NCI-H2196 (cell line): Measurements from ENCODE around the gene CLP1.
A peak's percentile ranks its signal among the peaks of the same experiment; 100 is the strongest.
"Not testable (repeated sequence)": the region's sequence is repeated elsewhere in the genome, so short reads cannot be mapped to it uniquely, and the experiment has no call there.

Experiments
- DNase-seq: peaks from one replicate; lab custom pipeline; 2025; ENCODE audit not compliant: unreplicated experiment; lab: John Stamatoyannopoulos, UW

The CLP1 gene

GRCh38 chr11:57640068-57640800, 17.3 kb upstream of the CLP1 start:
- DNase-seq, result no peak

DNA sequence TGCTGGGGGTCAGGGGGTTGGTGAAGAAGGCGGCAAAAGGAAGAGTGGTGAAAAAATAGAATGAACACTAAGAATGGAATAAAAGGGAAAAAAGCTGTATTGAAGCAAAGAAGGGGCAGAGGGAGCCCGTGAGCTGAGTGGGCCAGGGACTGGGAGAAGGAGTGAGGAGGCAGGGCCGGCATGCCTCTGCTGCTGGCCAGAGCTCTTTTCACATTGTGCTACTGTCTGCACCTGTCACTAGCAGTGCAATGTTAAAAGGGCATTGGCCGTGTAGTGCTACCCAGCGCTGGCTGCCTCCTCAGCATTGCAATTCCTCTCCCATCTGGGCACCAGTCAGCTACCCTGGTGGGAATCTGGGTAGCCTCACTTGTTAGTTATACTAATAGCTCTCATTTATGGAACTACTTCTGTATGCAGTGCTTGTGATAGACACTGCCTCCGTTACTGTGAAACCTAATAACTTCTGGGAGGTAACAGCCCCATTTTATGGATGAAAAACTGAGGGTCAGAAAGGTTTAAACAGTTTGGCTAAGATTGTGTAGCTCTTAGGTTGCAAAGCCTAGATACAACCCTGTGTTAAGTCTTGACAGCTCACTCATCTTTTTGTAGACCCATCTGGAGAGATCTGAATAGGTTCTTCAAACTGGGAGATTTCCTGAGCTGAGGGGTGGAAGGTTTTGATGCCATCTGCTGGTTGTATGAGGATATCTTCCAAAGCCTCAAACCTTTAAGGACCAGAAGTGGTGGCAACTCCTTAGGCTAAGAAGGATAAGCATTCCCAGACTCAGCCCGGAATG, 16.4 kb upstream of the CLP1 start:
- DNase-seq, result peak; percentile 26

- DNase-seq, result no peak
Measured at GRCh38 chr11:57643802-57644201, 13.8 kb upstream of the CLP1 start.

- DNase-seq, result peak; percentile 85
Measured at GRCh38 chr11:57644748-57645688, 12.5 kb upstream of the CLP1 start.

DNA sequence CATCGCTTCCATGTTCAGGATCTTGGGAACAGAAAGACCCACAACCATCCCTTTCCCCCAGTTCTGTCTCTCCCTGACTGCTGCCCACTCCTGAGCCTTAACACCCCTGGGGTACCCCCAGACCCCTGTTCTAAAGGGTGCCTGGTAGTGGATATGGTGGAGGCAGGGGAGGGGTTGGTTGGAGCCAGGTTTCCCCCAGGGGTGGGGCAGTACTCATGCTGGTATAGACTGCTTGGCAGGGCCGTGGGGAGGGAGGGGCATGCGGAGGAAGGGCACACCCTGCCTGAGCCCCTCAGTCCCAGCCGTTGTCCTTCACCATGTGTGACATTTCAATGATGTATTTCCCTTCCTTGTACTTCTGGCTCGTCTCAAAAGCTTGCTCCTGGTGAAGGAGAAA, 11.9 kb upstream of the CLP1 start:
- no peak for DNase-seq

- DNase-seq, result no peak
Measured at GRCh38 chr11:57646194-57646798, 11.3 kb upstream of the CLP1 start.

- no peak for DNase-seq
Measured at GRCh38 chr11:57646799-57647303, 10.7 kb upstream of the CLP1 start.

DNA sequence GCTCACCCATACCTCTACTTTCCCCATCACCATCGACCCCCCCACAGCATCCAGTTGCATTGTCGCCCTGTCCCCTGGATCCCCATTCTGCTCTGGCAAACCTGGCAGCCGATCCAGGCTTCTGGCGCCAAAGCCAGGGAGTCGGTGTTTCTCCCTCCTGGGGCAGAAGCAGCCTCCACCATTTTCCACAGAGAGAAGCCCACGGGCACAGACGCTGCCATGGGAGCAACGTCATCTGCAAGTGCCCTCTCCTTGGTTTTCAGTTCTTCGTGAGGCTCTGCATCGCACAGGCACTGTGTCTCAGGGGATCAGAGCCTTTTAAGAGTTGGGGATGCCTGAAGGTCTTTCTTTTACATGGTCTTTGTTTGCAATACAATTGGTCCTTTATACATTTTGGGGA, 10.2 kb upstream of the CLP1 start:
- no peak for DNase-seq

DNA sequence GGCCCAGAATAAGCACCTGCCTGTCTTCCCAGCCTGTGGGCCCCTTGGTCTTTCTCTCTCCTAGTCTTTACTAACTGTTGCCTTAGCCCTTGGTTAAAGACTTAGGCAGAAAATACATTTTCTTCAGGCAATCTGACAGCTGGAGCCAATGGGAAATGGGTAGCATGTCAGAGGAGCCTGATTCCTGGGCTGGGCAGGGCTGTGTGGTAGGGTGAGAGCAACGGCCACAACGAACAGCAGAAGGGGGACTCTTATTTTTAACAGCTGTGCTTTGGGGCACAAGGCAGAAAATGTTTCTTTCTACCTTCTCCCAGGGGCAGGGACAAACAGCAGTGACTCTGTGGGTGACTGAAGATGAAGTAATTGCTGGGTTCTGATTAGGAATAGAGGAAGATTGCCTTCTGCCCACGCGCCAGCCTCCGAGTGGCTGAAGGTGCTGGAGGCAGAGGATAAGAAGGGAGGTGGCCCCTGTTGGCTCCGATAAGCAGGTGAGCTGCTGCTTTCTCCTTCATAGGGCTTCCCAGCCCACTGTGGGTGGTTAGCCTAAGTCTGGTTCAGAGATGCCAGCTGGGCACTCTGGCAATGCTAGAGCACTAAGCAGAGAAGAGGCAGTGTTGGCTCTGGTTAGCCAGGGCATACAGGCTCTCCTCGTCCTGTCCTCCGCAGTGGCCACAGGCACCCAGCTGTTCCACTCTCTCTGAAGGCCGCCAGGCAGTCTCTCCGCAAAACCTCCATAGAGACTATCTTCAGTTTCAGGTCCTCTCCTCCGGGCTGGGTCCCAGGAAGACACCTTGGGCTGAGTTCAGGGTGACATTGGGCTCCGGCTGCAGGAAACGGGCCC, 9.4 kb upstream of the CLP1 start:
- no peak for DNase-seq

DNA sequence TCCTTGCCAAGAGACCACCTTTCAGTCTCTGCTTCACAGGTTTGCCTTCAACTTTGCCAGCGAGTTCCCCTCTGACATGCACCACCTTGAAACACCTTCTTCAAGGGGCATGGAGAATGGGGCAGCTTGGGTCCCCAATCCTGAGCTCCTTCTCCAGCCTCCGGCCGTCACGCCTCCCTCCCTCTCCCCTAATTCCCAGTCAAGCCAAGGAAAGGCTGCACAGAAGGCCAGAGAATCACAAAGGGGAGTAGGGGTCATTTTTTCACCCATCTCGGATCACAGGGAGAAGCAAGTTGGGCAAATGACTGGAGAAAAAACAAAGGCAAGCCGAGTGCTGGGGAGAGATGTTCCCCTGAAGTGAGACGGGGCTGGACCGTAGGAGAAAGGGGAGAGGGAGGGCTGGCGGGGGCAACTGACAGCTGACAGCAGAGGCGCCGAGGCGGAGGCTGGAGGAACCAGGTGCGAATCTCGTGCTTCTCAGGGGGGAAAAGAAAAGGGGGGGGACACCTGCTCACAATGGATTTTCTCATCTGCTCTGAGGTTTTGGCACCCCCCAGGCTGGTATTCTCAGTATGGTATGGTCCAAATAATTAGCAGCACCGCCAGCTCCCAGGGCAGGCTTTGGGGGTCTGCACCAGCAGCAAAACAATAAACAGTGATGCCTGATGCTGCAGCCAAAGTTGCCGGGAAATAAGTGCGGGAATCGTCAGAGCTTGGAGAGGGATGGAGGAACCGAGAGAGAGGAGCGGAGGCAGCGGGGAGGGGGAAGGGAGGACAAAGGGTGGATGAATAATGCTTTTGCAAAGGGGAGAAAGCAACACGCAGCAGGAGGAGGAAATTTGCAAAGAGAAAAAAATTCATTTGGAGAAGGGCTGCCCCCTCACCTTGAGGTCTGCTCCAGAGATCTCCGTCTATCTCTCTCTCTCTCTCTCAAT, 8.5 kb upstream of the CLP1 start:
- DNase-seq, result no peak

GRCh38 chr11:57649826-57650738, 7.5 kb upstream of the CLP1 start, which contains the start of gene YPEL4:
TSS of gene YPEL4 (minus strand) at chr11:57649912. CDS start at chr11:57647107, 2,805 bp downstream.
- peak; percentile 24 for DNase-seq

DNA sequence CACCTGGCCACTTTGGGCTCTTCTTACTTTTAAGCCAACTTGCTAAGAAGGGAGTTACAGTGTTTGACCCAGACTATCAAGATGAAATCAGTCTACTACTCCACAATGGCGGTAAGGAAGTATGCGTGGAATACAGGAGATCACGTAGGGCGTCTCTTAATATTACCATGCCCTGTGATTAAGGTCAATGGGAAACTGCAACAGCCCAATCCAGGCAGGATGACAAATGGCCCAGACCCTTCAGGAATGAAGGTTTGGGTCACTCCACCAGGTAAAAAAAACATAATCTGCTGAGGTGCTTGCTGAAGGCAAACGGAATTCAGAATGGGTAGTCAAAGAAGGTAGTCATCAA, 6.8 kb upstream of the CLP1 start:
- no peak for DNase-seq

- no peak for DNase-seq
Measured at GRCh38 chr11:57651408-57651807, 6.2 kb upstream of the CLP1 start.

DNA sequence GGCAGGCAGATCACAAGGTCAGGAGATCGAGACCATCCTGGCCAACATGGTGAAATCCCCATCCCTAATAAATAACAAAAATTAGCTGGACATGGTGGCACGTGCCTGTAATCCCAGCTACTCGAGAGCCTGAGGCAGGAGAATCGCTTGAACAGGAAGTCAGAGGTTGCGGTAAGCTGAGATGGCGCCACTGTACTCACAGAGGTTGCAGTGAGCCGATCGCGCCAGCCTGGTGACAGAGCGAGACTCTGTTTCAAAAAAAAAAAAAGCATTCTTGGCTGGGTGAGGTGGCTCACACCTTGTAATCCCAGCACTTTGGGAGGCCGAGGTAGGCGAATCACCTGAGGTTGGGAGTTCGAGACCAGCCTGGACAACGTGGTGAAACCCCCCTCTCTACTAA, 5.3 kb upstream of the CLP1 start:
- DNase-seq, result not testable (repeated sequence)

GRCh38 chr11:57652662-57653061, 4.9 kb upstream of the CLP1 start:
- DNase-seq, result no peak

DNA sequence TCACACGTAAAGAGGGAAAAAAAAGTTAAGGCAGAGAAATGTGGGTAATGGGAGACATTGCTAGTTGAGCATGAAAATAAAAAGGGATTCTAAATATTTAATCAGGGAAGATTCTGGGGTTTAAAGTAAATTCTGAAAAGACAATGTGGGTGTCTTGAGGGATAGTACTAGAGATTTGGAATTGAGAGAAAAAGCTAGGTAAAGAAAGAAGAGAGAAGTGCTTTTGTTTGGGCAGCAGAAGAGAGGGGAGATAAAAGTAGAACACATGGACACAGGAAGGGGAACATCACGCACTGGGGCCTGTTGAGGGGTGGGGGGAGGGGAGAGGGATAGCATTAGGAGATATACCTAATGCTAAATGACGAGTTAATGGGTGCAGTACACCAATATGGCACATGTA, 4.4 kb upstream of the CLP1 start:
- no peak for DNase-seq

GRCh38 chr11:57656885-57657193, 723 bp upstream of the CLP1 start:
- no peak for DNase-seq

GRCh38 chr11:57658023-57658361, 430 bp downstream of the CLP1 start:
- DNase-seq, result no peak
